NCI-H2107 treated with DMSO at 0.1 percent for 48 hours (cell line): ENCODE measurements around the gene TASP1.

Source experiments
- DNase-seq: peaks from one replicate; lab custom pipeline; 2025; ENCODE audit not compliant: unreplicated experiment; lab: John Stamatoyannopoulos, UW

The TASP1 gene

GRCh38 chr20:13447385-13448180, 191.1 kb downstream of the TASP1 start:
- no peak for DNase-seq

GRCh38 chr20:13443690-13444089, 195.0 kb downstream of the TASP1 start:
- DNase-seq: no peak

DNA sequence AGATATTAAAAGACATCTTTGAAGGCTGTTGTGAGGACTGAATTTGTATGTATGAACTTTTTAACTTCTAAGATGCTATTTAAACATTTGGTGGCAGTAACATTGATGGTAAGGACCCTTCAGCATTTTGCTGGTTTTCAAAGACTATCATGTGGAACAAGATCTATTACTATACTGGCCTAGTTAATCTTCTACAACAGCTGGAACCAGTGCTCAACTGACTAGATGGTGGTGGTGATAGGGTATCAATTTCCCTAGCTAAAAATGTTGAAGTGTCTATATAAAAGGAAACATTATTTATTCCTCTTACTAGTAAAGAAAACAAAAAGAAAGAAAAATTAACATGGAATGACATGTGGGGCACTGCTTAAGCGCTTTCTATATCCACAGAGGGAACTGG, 195.7 kb downstream of the TASP1 start:
- DNase-seq: no peak

DNA sequence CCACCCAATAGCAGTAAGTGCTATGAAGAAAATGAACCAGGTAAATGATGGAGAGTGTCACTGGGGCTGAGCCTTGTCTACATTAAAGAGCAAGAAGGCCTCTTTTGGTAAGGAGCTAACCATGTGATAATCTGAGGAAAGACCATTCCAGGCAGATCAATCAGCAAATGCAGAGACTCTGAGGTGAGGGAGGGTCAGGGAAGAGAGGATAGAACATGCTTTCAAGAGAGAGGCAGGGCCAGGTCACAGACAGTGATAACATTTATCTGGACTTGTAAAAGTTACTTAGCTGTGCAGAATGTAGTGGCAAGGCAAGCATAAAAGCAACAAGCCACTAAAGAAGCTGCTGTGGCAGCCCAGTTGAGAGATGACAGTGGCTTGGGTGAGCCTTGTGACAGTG, 197.3 kb downstream of the TASP1 start:
- DNase-seq: no peak

- no peak for DNase-seq
Measured at GRCh38 chr20:13436530-13436929, 202.2 kb downstream of the TASP1 start.

- no peak for DNase-seq
Measured at GRCh38 chr20:13432126-13432525, 206.6 kb downstream of the TASP1 start.

GRCh38 chr20:13430346-13431002, 208.3 kb downstream of the TASP1 start:
- no peak for DNase-seq

- DNase-seq: no peak
Measured at GRCh38 chr20:13428684-13429083, 210.0 kb downstream of the TASP1 start.

DNA sequence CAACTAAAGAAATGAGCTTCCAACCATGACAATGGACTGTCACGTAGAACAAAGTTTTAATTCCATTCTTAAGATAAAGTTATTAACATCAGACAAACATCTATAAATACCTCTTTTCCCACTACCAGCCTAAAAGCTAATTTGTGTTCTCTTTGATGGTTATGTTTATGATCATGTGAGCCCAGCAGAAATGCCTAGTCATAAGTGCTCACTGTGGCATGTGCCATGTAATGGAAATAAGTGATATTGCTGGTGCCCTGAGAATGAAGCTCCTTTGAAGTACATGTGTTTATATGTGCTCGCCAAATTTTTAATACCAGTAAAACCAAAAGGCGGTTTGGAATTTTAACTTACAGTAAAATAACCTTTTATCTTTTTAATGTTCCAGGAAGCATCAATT, 211.9 kb downstream of the TASP1 start:
- DNase-seq: no peak

GRCh38 chr20:13425381-13426135, 213.2 kb downstream of the TASP1 start:
- no peak for DNase-seq

- DNase-seq: no peak
Measured at GRCh38 chr20:13424174-13424833, 214.4 kb downstream of the TASP1 start.

DNA sequence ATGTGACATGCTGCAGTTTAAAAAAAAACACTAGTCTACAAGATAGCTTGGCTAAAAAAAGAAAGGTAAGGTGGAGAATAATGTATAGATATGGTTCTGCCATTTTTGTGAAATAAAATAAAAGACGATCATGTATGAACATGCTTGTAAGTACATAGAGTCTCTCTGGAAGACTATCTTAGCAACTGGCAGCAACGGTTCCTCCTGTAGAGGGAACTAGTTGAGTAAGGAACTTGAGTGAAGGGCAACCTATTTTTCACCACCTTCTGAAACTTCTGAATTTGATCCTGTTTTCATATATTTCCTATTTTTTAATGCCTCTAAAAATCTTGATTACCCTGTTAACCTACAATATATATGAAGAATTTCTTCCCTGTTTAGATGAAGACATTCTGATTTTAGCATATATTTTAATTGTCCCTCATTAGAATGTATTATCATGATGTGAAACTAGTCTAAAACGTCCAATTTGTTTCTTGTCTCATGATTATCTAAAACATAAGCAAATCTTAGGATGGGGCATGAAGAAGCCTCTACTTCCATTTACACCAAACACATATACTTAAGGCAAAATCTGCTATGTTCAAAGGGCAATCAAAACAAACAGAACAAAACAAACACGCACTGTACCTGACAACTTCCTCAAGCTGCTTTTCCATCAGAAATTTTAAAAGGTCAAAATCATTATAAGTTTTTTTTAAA, 215.1 kb downstream of the TASP1 start:
- DNase-seq: no peak

- no peak for DNase-seq
Measured at GRCh38 chr20:13422637-13423036, 216.1 kb downstream of the TASP1 start.

DNA sequence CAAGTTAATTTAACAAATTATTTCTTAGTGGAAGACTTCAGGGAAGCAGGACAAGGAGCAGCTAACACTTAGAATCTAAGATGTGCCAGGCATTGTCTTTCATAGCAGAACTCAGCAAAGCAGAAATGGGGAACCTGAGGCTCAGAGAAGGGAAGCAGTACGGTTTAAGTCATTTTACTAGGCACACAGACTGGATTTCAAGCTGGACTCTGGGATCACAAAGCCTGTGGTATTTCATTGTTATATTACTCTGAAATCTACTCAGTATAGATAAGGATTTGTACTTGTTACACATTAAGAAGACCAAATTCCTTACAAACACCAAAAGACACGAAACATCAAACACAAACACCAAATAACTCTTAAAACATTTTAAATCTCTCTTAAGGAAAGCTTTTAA, 218.1 kb downstream of the TASP1 start:
- no peak for DNase-seq

DNA sequence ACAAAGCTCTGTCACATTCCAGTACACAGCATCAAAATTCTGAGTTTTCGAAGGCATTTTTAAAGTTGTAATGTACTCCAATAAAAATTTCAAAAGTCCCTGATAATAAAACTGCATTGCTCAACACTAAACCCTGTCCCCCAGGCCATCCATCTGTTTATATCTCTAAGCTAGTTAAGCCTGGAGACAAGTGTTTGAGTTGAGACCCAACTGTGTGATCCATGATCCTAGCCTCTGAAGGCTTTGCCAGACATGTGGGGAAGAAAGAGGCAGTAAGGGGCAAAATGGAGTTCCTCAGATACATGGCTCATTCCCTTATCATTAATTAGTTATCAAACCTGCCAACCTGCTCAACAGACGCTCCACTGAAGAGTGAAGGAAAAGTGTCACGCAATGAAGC, 219.3 kb downstream of the TASP1 start:
- no peak for DNase-seq

DNA sequence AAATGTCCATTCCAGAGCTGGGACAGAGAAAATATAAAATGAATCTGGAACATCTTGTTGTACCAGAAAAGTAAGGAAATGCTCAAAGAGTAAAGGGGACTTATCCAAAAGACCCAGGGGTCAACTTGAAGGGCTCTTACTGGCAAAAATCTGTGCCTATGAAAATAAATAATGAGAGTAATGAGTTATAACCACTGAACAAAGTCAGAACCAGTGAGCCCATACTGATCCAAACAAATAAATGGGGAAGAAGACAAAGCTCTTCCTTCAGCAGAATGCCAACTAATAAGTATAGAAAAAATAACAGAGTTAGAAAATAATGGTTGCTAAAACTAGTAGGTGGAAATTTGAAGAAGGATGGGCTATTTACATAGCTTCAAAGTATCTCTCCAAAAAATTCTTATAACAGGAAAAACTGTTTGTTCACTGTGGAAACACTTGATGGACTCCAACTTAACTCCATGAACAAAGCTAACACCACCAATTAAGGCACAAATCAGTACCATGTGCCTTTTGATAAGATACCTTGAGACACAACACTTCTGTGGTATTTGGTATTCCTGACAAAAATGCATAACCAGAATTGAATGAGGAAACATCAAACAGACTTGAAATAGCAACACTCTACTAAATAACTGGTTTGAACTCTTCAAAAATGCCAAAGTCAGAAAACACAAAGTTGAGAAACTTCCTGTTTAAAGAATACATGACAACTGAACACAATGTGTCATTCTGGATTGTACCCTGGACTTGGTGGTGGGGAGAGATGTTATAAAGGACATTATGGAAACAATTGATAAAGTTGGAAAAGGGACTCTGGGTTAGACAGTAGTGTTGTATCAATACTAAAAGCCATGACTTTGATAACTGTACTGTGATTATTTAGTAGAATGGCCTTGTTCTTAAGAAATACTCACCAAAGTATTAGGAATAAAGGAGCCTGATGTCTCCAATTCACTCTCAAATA, 220.2 kb downstream of the TASP1 start:
- DNase-seq: no peak

GRCh38 chr20:13416531-13416930, 222.2 kb downstream of the TASP1 start:
- no peak for DNase-seq

DNA sequence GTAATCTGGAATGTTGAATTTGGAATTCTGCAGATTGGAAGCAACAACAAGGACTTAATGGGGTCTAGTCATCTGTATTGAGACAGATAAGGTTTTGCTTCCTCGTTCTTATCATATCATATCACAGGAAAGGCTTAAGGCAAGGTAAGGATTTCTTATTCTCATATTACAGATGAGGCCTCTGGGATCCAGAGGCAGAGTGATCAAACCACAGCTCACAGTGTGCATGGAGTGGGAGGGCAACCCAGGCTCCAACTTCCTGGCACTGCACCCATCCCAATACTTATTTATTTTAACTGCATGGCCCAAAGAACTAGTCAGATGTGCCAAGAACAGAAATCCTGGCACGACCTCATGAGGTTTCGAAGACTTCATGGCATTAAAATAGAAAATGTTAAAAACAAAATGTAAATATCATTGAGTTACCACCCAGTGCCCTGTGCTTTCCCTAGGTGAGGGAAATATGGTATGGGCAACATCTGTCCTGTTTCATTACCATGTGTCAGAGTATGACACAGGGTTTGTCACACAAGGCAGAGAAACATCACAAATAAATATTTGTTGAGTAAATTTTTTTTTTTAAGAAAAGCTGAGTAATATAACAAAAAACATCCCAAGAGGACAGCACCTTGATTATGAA, 225.8 kb downstream of the TASP1 start:
- DNase-seq: no peak

DNA sequence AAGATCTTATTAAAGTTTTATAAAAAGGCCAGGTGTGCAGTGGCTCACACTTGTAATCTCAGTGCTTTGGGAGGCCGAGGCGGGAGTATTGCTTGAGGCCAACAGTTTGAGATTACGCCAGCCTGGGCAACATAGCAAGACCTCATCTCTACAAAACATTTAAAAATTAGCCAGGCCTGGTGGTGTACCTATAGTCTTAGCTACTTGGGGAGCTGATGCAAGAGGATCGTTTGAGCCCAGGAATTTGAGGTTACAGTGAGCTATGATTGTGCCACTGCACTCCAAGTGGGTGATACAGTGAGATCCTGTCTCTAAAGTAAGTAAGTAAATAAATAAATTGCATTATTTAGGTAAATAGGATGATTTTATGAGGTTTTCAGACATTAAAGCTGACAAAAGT, 234.4 kb downstream of the TASP1 start:
- DNase-seq: no peak
